T47D (cell line): ENCODE results near the gene TBRG1.

Source experiments
- DNase-seq, 2 experiments: peaks; one replicate each; pipeline versions ENCODE4 v3.0.0 to v3.0.0-alpha.2; 2011 to 2012; ENCODE audit warnings: low read depth in 1 of 2, low spot score in 1 of 2
- JUND ChIP-seq: IDR thresholded peaks from 2 replicates; pipeline ENCODE4 v1.6.1; 2012; ENCODE audit warnings: low read depth
- in situ Hi-C: cut with HindIII; loops from 2 replicates; pipeline ENCODE4 v1.10.0; 2016; ENCODE audit warnings: low sequenced_read_pairs, low pct_unique_long_range_greater_than_20kb

TBRG1 gene

DNA sequence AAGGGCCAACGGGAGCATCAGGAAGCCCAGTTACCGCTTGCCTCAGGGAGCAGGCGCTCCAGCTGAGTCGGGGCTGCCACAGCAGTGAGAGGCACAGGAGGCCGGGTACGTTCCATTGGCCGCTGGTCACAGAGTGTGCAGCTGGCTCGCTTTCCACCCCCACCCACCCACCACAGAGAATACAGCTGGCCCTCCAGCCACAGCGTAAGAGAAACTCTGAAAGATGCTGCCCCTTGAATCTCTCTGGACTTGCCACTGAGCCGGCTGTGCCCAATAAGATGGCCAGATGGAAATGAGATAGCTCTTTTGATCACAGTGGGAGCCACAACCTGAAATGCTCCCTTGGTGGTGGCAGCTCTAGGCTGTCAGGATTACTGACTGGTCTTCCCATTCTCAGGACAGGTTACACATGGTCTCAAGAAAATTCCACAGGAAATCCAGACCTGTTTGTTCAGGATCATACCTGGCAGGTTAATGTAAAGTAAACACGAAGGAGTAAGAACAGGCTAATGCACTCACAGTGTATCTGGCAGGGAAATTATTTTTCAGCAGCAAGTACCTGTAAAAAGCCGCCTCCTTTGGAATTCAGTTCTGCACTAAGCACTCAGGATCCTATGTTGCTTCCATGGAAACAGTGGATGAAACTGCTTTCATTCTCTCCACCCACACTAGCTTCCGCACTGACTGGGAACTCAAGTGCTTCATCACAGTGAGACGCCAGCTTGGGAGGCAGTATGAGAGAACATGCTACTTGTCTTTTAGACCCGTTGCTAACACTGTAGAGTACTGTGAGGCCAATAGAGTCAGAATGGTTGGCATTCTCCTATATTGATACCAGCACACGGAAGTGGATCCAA, 34.3 kb downstream of the TBRG1 start:
- TF ChIP-seq JUND, result no peak
- DNase-seq, result peak in 1 of 2 experiments; percentile 81
- in situ Hi-C loops, result no loop called here

DNA sequence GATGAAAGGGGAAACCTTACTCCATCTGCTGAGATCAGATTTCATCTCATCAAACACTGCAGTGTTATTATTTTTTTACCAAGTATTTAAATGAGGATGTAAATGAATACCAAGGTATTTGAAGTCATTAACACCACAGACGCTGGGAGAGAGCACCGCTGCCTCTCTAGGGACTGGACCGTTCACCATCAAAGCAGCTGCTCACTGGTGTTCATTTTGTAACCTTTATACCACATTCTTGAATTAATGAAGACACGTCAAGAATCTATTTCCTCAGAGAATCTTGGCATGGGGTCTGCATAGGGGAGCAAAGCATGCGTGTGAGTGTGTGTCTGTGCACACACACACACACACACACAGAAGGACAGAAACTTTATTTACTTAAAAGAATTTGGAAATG, 35.2 kb downstream of the TBRG1 start:
- in situ Hi-C loops, result no loop called here
- no peak for DNase-seq
- TF ChIP-seq JUND, result no peak

- in situ Hi-C loops, result no loop called here
- DNase-seq, result no peak
- no peak for TF ChIP-seq JUND
These were observed 35.8 kb downstream of the TBRG1 start for GRCh38 chr11:124658501-124658900.

GRCh38 chr11:124658986-124659385, 36.3 kb downstream of the TBRG1 start:
- no peak for TF ChIP-seq JUND
- in situ Hi-C loops, result no loop called here
- DNase-seq, result no peak

DNA sequence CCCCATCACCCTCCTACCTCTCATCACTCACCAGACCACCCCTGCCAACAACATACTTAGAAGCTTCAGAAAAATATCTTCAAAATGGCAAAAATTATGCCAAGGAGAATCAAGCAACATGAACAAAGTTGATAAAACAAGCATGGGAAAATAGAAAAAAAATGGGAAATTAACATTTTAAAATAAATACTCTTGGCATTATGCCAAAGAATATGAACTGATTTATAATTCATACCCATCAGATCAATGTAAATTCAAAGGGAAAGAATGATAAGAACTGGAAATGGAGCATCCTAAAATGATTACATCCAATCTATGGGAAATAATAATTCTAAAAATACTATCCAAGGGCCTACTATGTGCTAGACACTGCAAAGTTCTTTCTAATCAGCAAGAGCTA, 38.9 kb downstream of the TBRG1 start:
- in situ Hi-C loops, result loop anchor here (10.0 kb wide), 1 partner anchor 173 kb away; no protein-coding TSS in a partner anchor
- no peak for TF ChIP-seq JUND
- DNase-seq, result no peak

DNA sequence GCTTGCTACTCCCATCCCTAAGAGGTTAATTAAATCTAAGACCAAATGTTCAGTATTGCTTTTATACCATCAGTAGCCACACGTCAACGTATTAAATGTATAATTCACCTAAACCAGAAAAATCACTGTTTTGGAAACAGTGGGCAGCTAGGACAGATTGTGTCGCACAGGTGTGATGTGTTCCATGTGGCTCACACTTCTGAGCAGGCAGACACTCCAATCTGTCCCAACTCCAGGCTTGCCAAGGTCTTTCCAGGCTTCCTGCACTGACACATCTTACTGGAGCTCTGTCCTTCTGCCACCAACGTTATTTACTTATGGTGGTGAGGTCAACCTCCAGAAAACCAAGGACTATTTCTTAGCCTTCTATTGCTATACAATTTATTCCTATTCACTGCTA, 39.4 kb downstream of the TBRG1 start:
- TF ChIP-seq JUND, result no peak
- DNase-seq, result no peak
- in situ Hi-C loops, result loop anchor here (10.0 kb wide), 1 partner anchor 173 kb away; no protein-coding TSS in a partner anchor

DNA sequence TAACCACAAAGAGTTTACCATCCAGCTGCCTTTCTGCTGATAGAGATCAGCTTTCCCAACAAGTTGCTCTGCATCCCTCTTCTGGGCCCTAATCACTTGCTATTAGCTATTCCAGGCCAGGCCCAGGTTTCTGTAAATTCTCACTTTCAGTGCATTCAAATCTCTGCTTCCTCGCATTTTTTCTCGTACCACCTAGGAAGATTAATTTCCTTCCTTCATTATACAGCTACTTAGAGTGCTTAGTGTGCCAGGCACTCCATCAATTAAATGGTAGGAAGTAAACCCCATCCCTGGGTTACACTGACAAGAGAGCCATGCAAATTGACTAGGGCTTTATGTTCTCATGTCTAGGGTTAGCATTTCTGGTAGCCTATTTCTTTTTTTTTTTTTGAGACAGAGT, 41.2 kb downstream of the TBRG1 start:
- TF ChIP-seq JUND, result no peak

GRCh38 chr11:124667601-124668000, 44.9 kb downstream of the TBRG1 start:
- DNase-seq, result no peak
- in situ Hi-C loops, result loop anchor here (10.0 kb wide), 1 partner anchor 167 kb away; no protein-coding TSS in a partner anchor
- TF ChIP-seq JUND, result no peak

More for the DNA sequence above, 41.2 kb downstream of the TBRG1 start:
- in situ Hi-C loops, result loop anchor here (10.0 kb wide), 1 partner anchor 171 kb away; no protein-coding TSS in a partner anchor
- DNase-seq, result no peak

GRCh38 chr11:124669193-124669592, 46.5 kb downstream of the TBRG1 start:
- in situ Hi-C loops, result loop anchor here (10.0 kb wide), 1 partner anchor 166 kb away; no protein-coding TSS in a partner anchor
- peak; percentile 81 to 87 for DNase-seq
- TF ChIP-seq JUND, result no peak

DNA sequence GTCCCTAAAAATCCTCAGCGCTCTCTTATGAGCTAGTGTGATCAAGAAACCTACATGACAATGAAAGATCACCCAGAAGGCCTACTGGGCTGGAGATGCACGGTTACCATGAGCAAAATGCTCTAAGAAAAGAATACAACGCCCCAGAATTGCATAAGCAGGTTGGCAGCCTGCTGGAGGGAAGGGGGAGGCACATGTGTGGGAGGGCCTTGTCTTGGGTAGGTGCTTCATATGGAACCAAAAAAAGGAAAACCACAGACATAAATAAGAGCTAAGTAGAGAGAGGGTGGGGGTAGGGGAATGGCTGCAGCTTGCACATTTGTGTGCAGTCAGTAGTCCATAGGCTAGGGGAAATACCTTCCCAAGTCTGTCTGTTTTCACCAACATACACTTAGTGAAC, 48.1 kb downstream of the TBRG1 start:
- in situ Hi-C loops, result no loop called here
- no peak for DNase-seq
- no peak for TF ChIP-seq JUND

- DNase-seq, result no peak
- no peak for TF ChIP-seq JUND
- in situ Hi-C loops, result no loop called here
These were observed 50.0 kb downstream of the TBRG1 start for GRCh38 chr11:124672536-124673215.

DNA sequence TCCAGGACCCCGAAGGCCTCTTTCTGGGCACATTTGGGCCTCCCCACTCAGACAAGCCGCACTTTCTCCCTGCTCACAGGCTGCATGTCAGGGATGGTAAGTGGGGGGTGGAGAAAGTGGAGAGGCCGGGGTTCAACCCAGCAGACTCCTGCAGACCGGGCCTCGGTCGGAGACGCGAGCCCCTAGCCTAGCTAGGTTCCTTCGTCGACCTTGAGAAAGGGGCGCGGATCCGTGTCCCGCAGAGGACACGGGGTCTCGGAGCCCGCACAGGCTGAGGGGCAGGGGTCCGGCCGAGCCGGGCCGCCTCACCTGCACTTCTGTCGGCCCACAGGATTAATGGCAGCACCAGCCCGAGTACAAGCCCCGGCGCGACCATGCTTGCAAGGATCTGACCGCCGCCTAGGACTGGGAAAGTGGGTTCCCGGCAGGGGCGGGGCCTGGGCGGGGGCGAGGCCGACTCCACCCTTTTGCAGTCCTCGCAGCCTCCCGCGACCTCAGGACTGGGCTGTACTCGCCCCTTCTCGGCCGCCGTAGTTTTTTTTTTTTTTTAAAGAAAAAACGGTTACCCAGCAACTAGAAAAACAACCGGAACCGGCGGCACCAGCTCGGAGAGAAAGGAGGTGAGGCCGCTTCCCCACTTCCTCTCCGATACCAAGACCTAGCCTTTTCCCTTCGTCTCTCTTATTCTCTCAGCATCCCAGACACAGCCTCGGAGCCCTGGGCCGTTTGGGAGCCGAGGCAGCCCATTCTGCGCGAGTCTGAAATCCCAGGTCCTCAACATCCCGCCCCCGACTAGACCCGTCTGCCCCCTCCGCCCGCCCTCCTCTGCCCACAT, 50.9 kb downstream of the TBRG1 start, which contains the start of the genes SIAE and SPA17:
TSS of gene SIAE (minus strand) at position 407 of the 835 bp plus-strand sequence. CDS start at position 376, 31 bp downstream.
TSS of gene SPA17 (plus strand) at position 572 of the 835 bp plus-strand sequence. CDS start 1,361 bp downstream, outside the sequence.
- DNase-seq, result peak; percentile 96 to 100
- TF ChIP-seq JUND, result no peak
- in situ Hi-C loops, result no loop called here
